Endothelial cell of umbilical vein (primary cell): ENCODE measurements around the gene PGS1. TPM values are rescaled to one million over a fixed set of nuclear protein-coding genes. Genes with fewer than 3 reads are reported as not detected.

Source experiments
- BruUV-seq: library from RNA; stranded (reverse); fragments of 400-500 nt; replicated peaks from 2 replicates; lab custom pipeline; 2021; lab: Mats Ljungman, UMichigan
- CTCF ChIA-PET: fragments of 300-600, 350-600 bp; sonication (Branson Sonifier 250); formaldehyde crosslinking; loops from one replicate; lab custom pipeline; 2021; ENCODE audit warnings: antibody characterized with exemption, inconsistent platforms; lab: Charles Lee
- POLR2A ChIA-PET: fragments of 300-600, 350-600 bp; sonication (Branson Sonifier 250); formaldehyde crosslinking; loops from one replicate; lab custom pipeline; 2021; ENCODE audit warnings: antibody characterized with exemption, inconsistent platforms; lab: Charles Lee
- DNase-seq: peaks from one replicate; pipeline ENCODE4 v3.0.0-alpha.2; 2011; ENCODE audit warnings: low read depth, low spot score
- FAIRE-seq: peaks from 2 replicates; lab custom pipeline; 2011; peaks lifted over from hg19 to GRCh38; lab: Jason Lieb, UNC
- H2AFZ ChIP-seq: 2 replicates; pipeline ENCODE4 v1.6.0; 2012; ENCODE audit warnings: low read depth, low read length, control low read depth, inconsistent platforms
- H3K27ac ChIP-seq: 2 replicates; pipeline ENCODE4 v1.5.1; 2011; ENCODE audit warnings: low read depth, mild to moderate bottlenecking, control low read depth, low read length, moderate library complexity; ENCODE audit not compliant: insufficient read depth
- H3K27me3 ChIP-seq, 2 experiments: 2 replicates each; pipeline versions ENCODE4 v1.6.0 to v1.6.1; 2011; ENCODE audit warnings: low read length in 2 of 2, mixed read lengths in 1 of 2; ENCODE audit not compliant: control insufficient read depth in 2 of 2, insufficient read depth in 2 of 2
- H3K36me3 ChIP-seq, 2 experiments: 2 replicates in 1 of 2; 3 replicates in 1 of 2; pipeline ENCODE4 v1.5.1; 2011; ENCODE audit warnings: low read length in 2 of 2, mild to moderate bottlenecking in 1 of 2, moderate library complexity in 1 of 2; ENCODE audit not compliant: control insufficient read depth in 2 of 2, insufficient read depth in 2 of 2; ENCODE audit errors: extremely low read depth in 1 of 2
- H3K4me1 ChIP-seq: 3 replicates; pipeline ENCODE4 v1.5.1; 2011; ENCODE audit warnings: mild to moderate bottlenecking, low read length; ENCODE audit not compliant: control insufficient read depth, insufficient read depth; ENCODE audit errors: extremely low read depth
- H3K4me2 ChIP-seq: 2 replicates; pipeline ENCODE4 v1.6.1; 2011; ENCODE audit warnings: low read length, control low read depth, mixed read lengths; ENCODE audit not compliant: insufficient read depth
- H3K4me3 ChIP-seq, 3 experiments: fragments of 200-600 bp in 1 of 3; sonication (generic), shearing (Covaris generic) in 1 of 3; replicated peaks in 1 of 3; 2 replicates each; pipeline ENCODE4 v1.5.1; 2011 to 2016; ENCODE audit warnings: control low read depth in 3 of 3, low read length in 3 of 3, mild to moderate bottlenecking in 2 of 3, inconsistent platforms in 1 of 3, low read depth in 1 of 3, moderate library complexity in 1 of 3; ENCODE audit not compliant: insufficient read depth in 1 of 3
- H3K79me2 ChIP-seq: 2 replicates; pipeline ENCODE4 v1.6.0; 2012; ENCODE audit warnings: low read length, inconsistent platforms; ENCODE audit not compliant: control insufficient read depth, insufficient read depth
- H3K9ac ChIP-seq: replicated peaks from 2 replicates; pipeline ENCODE3; 2011; ENCODE audit warnings: low read length, control low read depth; ENCODE audit not compliant: insufficient read depth; ENCODE audit errors: extremely low read depth
- H3K9me1 ChIP-seq: replicated peaks from 3 replicates; pipeline ENCODE4 v1.6.0; 2011; ENCODE audit warnings: mild to moderate bottlenecking, low read length; ENCODE audit not compliant: control insufficient read depth, insufficient read depth; ENCODE audit errors: extremely low read depth
- H3K9me3 ChIP-seq: replicated peaks from 2 replicates; pipeline ENCODE4 v1.5.1; 2012; ENCODE audit warnings: low read length, inconsistent platforms; ENCODE audit not compliant: control insufficient read depth, insufficient read depth
- H4K20me1 ChIP-seq: replicated peaks from 2 replicates; pipeline ENCODE3; 2011; ENCODE audit warnings: mild to moderate bottlenecking, low read length; ENCODE audit not compliant: control insufficient read depth, insufficient read depth; ENCODE audit errors: extremely low read depth
- CTCF ChIP-seq, 2 donors: IDR thresholded peaks; 1 replicate in 1 of 2; 2 replicates in 1 of 2; pipeline ENCODE4 v1.5.1; 2011; ENCODE audit warnings: low read length in 2 of 2, mild to moderate bottlenecking in 2 of 2, moderate library complexity in 2 of 2, control low read depth in 1 of 2, inconsistent platforms in 1 of 2, low read depth in 1 of 2; ENCODE audit not compliant: insufficient read depth in 1 of 2; ENCODE audit errors: extremely low read depth in 1 of 2
- EZH2 ChIP-seq: IDR thresholded peaks from 2 replicates; pipeline ENCODE4 v1.6.1; 2012; ENCODE audit warnings: borderline replicate concordance, low read depth, mild to moderate bottlenecking, moderate library complexity, low read length, inconsistent platforms; ENCODE audit not compliant: severe bottlenecking
- FOS ChIP-seq: IDR thresholded peaks from 2 replicates; pipeline ENCODE4 v1.6.1; 2011; ENCODE audit warnings: mild to moderate bottlenecking, low read length, moderate library complexity, borderline replicate concordance; ENCODE audit not compliant: insufficient read depth
- GATA2 ChIP-seq: IDR thresholded peaks from 2 replicates; pipeline ENCODE4 v1.7.0; 2011; ENCODE audit warnings: low read depth, mild to moderate bottlenecking, moderate library complexity, mixed read lengths, low read length; ENCODE audit not compliant: insufficient read length, insufficient read depth
- JUN ChIP-seq: IDR thresholded peaks from 2 replicates; pipeline ENCODE4 v1.6.1; 2011; ENCODE audit warnings: borderline replicate concordance, low read depth; ENCODE audit not compliant: insufficient read length, insufficient read depth
- MAX ChIP-seq: IDR thresholded peaks from 2 replicates; pipeline ENCODE4 v1.6.1; 2011; ENCODE audit not compliant: insufficient read depth, insufficient read length
- MYC ChIP-seq: IDR thresholded peaks from one replicate; pipeline ENCODE4 v1.6.1; 2011; ENCODE audit warnings: mild to moderate bottlenecking, low read depth, low read length
- POLR2A ChIP-seq: IDR thresholded peaks from 2 replicates; pipeline ENCODE4 v1.6.1; 2012; ENCODE audit warnings: low read depth, mild to moderate bottlenecking, control low read depth, low read length
- POLR2AphosphoS5 ChIP-seq: IDR thresholded peaks from 2 replicates; pipeline ENCODE4 v1.6.1; 2012; ENCODE audit warnings: low read depth, mild to moderate bottlenecking, control low read depth, low read length, moderate library complexity; ENCODE audit not compliant: insufficient read depth
- dilution Hi-C: fragments of 300-500 bp; cut with MboI; formaldehyde crosslinking; loops from one replicate; pipeline ENCODE4 v1.15.0; 2019; ENCODE audit warnings: low sequenced_read_pairs; ENCODE audit not compliant: extremely low pct_ligation_motif_present
- intact Hi-C: fragments of 100-400 bp; cut with micrococcal nuclease; formaldehyde crosslinking; loops from one replicate; pipeline ENCODE4 v1.10.0; 2022
- polyA plus RNA-seq, 4 experiments: library from polyadenylated mRNA; depleted of rRNA in 3 of 4; stranded (reverse) in 3 of 4; unstranded in 1 of 4; fragments of >200 nt; gene quantifications; 2 replicates each; pipeline versions ENCODE4 v1.2.1 to v1.2.3, GENCODE V29; 2011 to 2012; ENCODE audit warnings: missing spikeins in 1 of 4
- total RNA-seq: library from RNA; stranded (reverse); gene quantifications from 2 replicates; pipeline ENCODE4 v1.2.3, GENCODE V29; 2021

Gene PGS1
- total and polyA plus RNA-seq, 2 donors (not counting 3 experiments of a cell fraction or from before 2014, with no cell fraction given): 50.8 to 66.0 TPM

GRCh38 chr17:78466786-78467715 is 88.6 kb downstream of the PGS1 start:
- Histone ChIP-seq H3K79me2 (no peaks in the 10 kb centered on the region), H3K9me3 (no peaks in the 10 kb centered on the region), H3K36me3 (no peaks in the 10 kb centered on the region), H3K4me2 (no peak overlapping the region), H3K9me1 (no peaks in the 10 kb centered on the region), H3K9ac (no peak overlapping the region), H3K27me3 (no peaks in the 10 kb centered on the region), H4K20me1 (no peaks in the 10 kb centered on the region), H3K27ac (no peak overlapping the region), H2AFZ (no peak overlapping the region), H3K4me1 (no peaks in the 10 kb centered on the region), H3K4me3 (no peak overlapping the region)
- TF ChIP-seq MAX: no peak
- no peak for TF ChIP-seq POLR2AphosphoS5
- TF ChIP-seq MYC: no peak
- TF ChIP-seq GATA2: no peak
- TF ChIP-seq JUN: no peak
- no peak for TF ChIP-seq FOS
- TF ChIP-seq CTCF (IDR thresholded peaks at IDR 0.05; ENCODE audit: extremely low read depth in 1 of 2, insufficient read depth in 1 of 2, low read depth in 1 of 2, low read length in 2 of 2): no peak
- no peak for TF ChIP-seq POLR2A
- no peak for TF ChIP-seq EZH2
- dilution Hi-C loops (no loop called here), intact Hi-C loops (no loop called here)
- FAIRE-seq (no peak), DNase-seq (no peak)
- BruUV-seq: no TSS peak
- CTCF ChIA-PET: interaction anchor here (0.6 kb wide), 1 partner anchor 255 kb away, joined by 3 read pairs; no protein-coding TSS in a partner anchor
- POLR2A ChIA-PET: no interaction called here
